BE2C (cell line): Measurements from ENCODE around the gene CD244.
"Not testable (repeated sequence)": the region's sequence is repeated elsewhere in the genome, so short reads cannot be mapped to it uniquely, and the experiment has no call there.

Experiments
- DNase-seq: peaks from one replicate; pipeline ENCODE4 v3.0.0-alpha.2; 2020
- H3K27me3 ChIP-seq: fragments of 250-450 bp; sonication (Bioruptor Pico); 2 replicates; pipeline ENCODE4 v1.5.1; 2020; ENCODE audit warnings: mild to moderate bottlenecking
- H3K36me3 ChIP-seq: fragments of 250-450 bp; sonication (Bioruptor Pico); 2 replicates; pipeline ENCODE4 v1.5.1; 2020; ENCODE audit warnings: mild to moderate bottlenecking
- H3K4me1 ChIP-seq: fragments of 250-450 bp; sonication (Bioruptor Pico); 2 replicates; pipeline ENCODE4 v1.5.1; 2020
- H3K4me3 ChIP-seq: 2 replicates; pipeline ENCODE4 v1.5.1; 2011; ENCODE audit warnings: low read depth, low read length
- H3K9me3 ChIP-seq: fragments of 250-450 bp; sonication (Bioruptor Pico); 2 replicates; pipeline ENCODE4 v1.5.1; 2020
- CTCF ChIP-seq: IDR thresholded peaks from 2 replicates; pipeline ENCODE4 v1.5.1; 2012; ENCODE audit warnings: mild to moderate bottlenecking, low read depth, low read length

CD244 gene

DNA sequence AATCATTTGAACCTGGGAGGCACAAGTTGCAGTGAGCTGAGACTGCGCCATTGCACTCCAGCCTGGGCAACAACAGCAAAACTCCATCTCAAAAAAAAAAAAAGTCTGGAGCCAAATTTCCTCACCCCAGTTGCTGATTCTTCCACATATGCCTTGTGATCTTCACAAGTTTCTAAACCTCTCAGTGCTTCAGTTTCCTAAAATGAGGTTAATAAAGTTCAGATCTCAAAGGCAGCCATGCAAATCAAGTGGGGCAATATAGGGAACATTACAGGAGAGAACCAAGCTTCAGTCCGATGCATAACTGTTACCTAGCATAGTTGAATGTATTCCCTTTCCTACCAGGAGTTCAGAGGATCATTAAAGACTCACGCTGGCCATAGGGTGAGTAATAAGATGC, 17.5 kb upstream of the CD244 start:
- no peak for TF ChIP-seq CTCF
- DNase-seq, result no peak
- no peaks in the 10 kb centered on the region for H3K4me1 ChIP-seq
- H3K36me3 ChIP-seq, result no peaks in the 10 kb centered on the region
- no peaks in the 10 kb centered on the region; the same call in 1 of the 2 replicates for H3K27me3 ChIP-seq
- no peak overlapping the region for H3K4me3 ChIP-seq
- H3K9me3 ChIP-seq, result no peaks in the 10 kb centered on the region

- DNase-seq, result no peak
- TF ChIP-seq CTCF, result no peak
- Histone ChIP-seq H3K36me3 (no peaks in the 10 kb centered on the region), H3K4me3 (no peak overlapping the region), H3K9me3 (no peaks in the 10 kb centered on the region), H3K4me1 (no peaks in the 10 kb centered on the region), H3K27me3 (peaks cover 4% of the 10 kb centered on the region)
These were observed 16.4 kb upstream of the CD244 start for GRCh38 chr1:160879056-160879455.

GRCh38 chr1:160877221-160877620, 14.5 kb upstream of the CD244 start:
- H3K36me3 ChIP-seq, result no peaks in the 10 kb centered on the region
- no peak overlapping the region for H3K4me3 ChIP-seq
- H3K27me3 ChIP-seq, result peaks cover 4% of the 10 kb centered on the region
- H3K9me3 ChIP-seq, result no peaks in the 10 kb centered on the region
- no peaks in the 10 kb centered on the region for H3K4me1 ChIP-seq
- no peak for TF ChIP-seq CTCF
- no peak for DNase-seq

GRCh38 chr1:160876311-160876710, 13.6 kb upstream of the CD244 start:
- no peak for DNase-seq
- Histone ChIP-seq H3K27me3 (peaks cover 4% of the 10 kb centered on the region), H3K36me3 (no peaks in the 10 kb centered on the region), H3K4me3 (no peak overlapping the region), H3K4me1 (no peaks in the 10 kb centered on the region), H3K9me3 (no peaks in the 10 kb centered on the region)
- TF ChIP-seq CTCF, result no peak

GRCh38 chr1:160875591-160875990, 12.9 kb upstream of the CD244 start:
- not testable (repeated sequence) for H3K4me3 ChIP-seq, H3K36me3 ChIP-seq, H3K4me1 ChIP-seq, H3K27me3 ChIP-seq, DNase-seq, H3K9me3 ChIP-seq

DNA sequence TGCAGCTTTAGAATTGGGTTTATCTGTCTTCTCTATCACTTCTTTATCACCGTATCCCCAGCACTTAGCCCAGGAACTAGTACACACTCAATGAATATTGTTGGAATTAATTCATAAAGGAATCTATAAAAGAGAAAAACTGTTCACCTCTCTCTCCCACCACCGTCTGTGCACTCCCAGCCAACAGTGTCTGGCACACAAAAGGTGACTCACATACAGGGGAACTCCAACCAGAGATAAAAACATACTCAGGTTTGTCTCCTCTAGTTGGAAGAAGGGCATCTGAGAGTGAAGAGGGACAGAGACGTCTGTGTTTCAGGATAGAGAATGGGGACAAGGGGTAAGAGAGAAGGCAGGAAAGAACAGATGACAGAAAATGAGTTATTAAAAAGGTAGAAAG, 12.2 kb upstream of the CD244 start:
- no peaks in the 10 kb centered on the region for H3K36me3 ChIP-seq
- H3K4me3 ChIP-seq, result no peak overlapping the region
- H3K9me3 ChIP-seq, result no peaks in the 10 kb centered on the region
- DNase-seq, result no peak
- TF ChIP-seq CTCF, result no peak
- H3K27me3 ChIP-seq, result peaks cover 4% of the 10 kb centered on the region
- no peaks in the 10 kb centered on the region for H3K4me1 ChIP-seq

- H3K4me1 ChIP-seq, result no peaks in the 10 kb centered on the region
- no peaks in the 10 kb centered on the region for H3K36me3 ChIP-seq
- H3K27me3 ChIP-seq, result no peaks in the 10 kb centered on the region; the same call in 1 of the 2 replicates
- no peak overlapping the region for H3K4me3 ChIP-seq
- no peak for DNase-seq
- no peak for TF ChIP-seq CTCF
- H3K9me3 ChIP-seq, result no peaks in the 10 kb centered on the region
These were observed 5.5 kb upstream of the CD244 start for GRCh38 chr1:160868141-160868540.

DNA sequence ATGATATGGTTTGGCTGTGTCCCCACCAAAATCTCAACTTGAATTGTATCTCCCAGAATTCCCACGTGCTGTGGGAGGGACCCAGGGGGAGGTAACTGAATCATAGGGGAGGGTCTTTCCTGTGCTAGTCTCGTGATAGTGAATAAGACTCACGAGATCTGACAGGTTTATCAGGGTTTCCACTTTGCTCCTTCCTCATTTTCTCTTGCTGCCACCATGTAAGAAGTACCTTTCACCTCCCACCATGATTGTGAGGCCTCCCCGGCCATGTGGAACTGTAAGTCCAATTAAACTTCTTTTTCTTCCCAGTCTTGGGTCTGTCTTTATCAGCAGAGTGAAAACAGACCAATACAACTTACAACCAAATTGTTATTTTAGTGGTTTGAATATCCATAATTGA, 5.0 kb upstream of the CD244 start:
- not testable (repeated sequence) for DNase-seq, H3K36me3 ChIP-seq, H3K4me1 ChIP-seq, H3K27me3 ChIP-seq, H3K9me3 ChIP-seq, H3K4me3 ChIP-seq
